ENCODE measurements around the gene RASSF7.

GRCh38 chr11:535210-535518, 25.6 kb upstream of the RASSF7 start:
- TF ChIP-seq CTCF (IDR thresholded peaks at IDR 0.05) (no peak), POLR2AphosphoS5 (IDR thresholded peaks at IDR 0.05) (no peak)
